Fibroblast of lung (primary cell): ENCODE measurements around the gene ZNF385D. TPM values are rescaled to one million over a fixed set of nuclear protein-coding genes. Genes with fewer than 3 reads are reported as not detected.
A peak's percentile ranks its signal among the peaks of the same experiment; 100 is the strongest.

Experiments
- DNase-seq, 2 donors: peaks; one replicate each; pipeline versions ENCODE4 v3.0.0 to v3.0.0-alpha.2; 2010; ENCODE audit warnings: low read depth in 2 of 2
- H2AFZ ChIP-seq: 2 replicates; pipeline ENCODE4 v1.5.1; 2012; ENCODE audit warnings: low read length, control low read depth, inconsistent platforms
- H3K27ac ChIP-seq: 2 replicates; pipeline ENCODE4 v1.5.1; 2011; ENCODE audit warnings: low read length, control low read depth; ENCODE audit not compliant: insufficient read depth
- H3K27me3 ChIP-seq: 2 replicates; pipeline ENCODE4 v1.5.1; 2011; ENCODE audit warnings: mild to moderate bottlenecking, low read length; ENCODE audit not compliant: control insufficient read depth, insufficient read depth
- H3K36me3 ChIP-seq: 2 replicates; pipeline ENCODE4 v1.5.1; 2011; ENCODE audit warnings: low read length; ENCODE audit not compliant: control insufficient read depth, insufficient read depth
- H3K4me1 ChIP-seq: 2 replicates; pipeline ENCODE4 v1.5.1; 2011; ENCODE audit warnings: low read length; ENCODE audit not compliant: control insufficient read depth, insufficient read depth; ENCODE audit errors: extremely low read depth
- H3K4me2 ChIP-seq: 2 replicates; pipeline ENCODE4 v1.5.1; 2011; ENCODE audit warnings: low read length, control low read depth; ENCODE audit not compliant: insufficient read depth; ENCODE audit errors: extremely low read depth
- H3K4me3 ChIP-seq, 4 experiments: fragments of 200-600 bp in 1 of 4; sonication (generic) in 1 of 4; replicated peaks in 1 of 4; 2 replicates each; pipeline ENCODE4 v1.5.1; 2011 to 2016; ENCODE audit warnings: low read length in 4 of 4, low read depth in 3 of 4, mild to moderate bottlenecking in 3 of 4, control low read depth in 2 of 4, inconsistent platforms in 1 of 4, mixed read lengths in 1 of 4; ENCODE audit not compliant: insufficient read depth in 1 of 4; ENCODE audit errors: control extremely low read depth in 1 of 4
- H3K79me2 ChIP-seq: 2 replicates; pipeline ENCODE4 v1.5.1; 2012; ENCODE audit warnings: mild to moderate bottlenecking, low read length, inconsistent platforms; ENCODE audit not compliant: control insufficient read depth, insufficient read depth
- H3K9ac ChIP-seq: 2 replicates; pipeline ENCODE4 v1.5.1; 2011; ENCODE audit warnings: mild to moderate bottlenecking, low read length, control low read depth; ENCODE audit not compliant: insufficient read depth
- H3K9me3 ChIP-seq: 2 replicates; pipeline ENCODE4 v1.5.1; 2012; ENCODE audit warnings: low read depth, low read length; ENCODE audit not compliant: control insufficient read depth, insufficient read depth
- H4K20me1 ChIP-seq: 2 replicates; pipeline ENCODE4 v1.5.1; 2011; ENCODE audit warnings: low read length; ENCODE audit not compliant: control insufficient read depth, insufficient read depth; ENCODE audit errors: extremely low read depth
- EZH2 ChIP-seq: IDR thresholded peaks from 2 replicates; pipeline ENCODE4 v1.5.1; 2012; ENCODE audit warnings: low read length, control low read depth, mild to moderate bottlenecking; ENCODE audit errors: missing control alignments
- polyA plus RNA-seq, 2 donors: library from polyadenylated mRNA; depleted of rRNA in 1 of 2; stranded (reverse) in 1 of 2; unstranded in 1 of 2; fragments of >200 nt; gene quantifications; 2 replicates each; pipeline ENCODE4 v1.2.1, GENCODE V29; 2011 to 2012; ENCODE audit warnings: missing spikeins in 1 of 2
- total RNA-seq: library from RNA; depleted of rRNA; stranded (reverse); fragments of >200 nt; gene quantifications from 2 replicates; pipeline ENCODE4 v1.2.1, GENCODE V29; 2014
- TF ChIP-seq, protein P1 (sequence below), 2 donors: IDR thresholded peaks in 1 of 2; conservative IDR thresholded peaks in 1 of 2; 1 replicate in 1 of 2; 2 replicates in 1 of 2; pipeline ENCODE4 v1.5.1; 2011 to 2012; ENCODE audit warnings: low read length in 2 of 2, control low read depth in 1 of 2, inconsistent platforms in 1 of 2, low read depth in 1 of 2, mild to moderate bottlenecking in 1 of 2

The ZNF385D gene
- total and polyA plus RNA-seq, 2 donors (not counting 1 experiment from before 2014, with no cell fraction given): 0.83 to 1.9 TPM

DNA sequence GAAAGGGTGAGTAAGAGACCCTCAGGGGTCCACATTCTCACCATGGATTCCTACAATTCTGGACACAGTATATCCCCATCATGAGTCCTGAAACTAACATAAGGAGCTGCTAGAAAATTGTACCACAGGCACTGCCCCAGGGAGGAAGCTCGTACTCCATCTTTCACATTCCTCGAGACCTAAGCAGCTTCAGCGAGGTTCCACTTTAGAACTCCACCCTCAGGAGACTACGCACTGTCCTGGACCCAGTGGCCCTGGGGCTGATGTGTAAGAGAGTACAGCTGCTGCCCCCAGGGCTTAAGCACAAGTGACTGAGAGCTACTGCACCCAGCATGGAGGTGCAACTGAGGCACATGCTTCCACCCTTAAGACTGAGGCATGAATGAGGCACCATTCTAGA lies 352.5 kb downstream of the ZNF385D start:
- Histone ChIP-seq H4K20me1 (no peaks in the 10 kb centered on the region), H3K36me3 (no peaks in the 10 kb centered on the region), H3K4me1 (no peaks in the 10 kb centered on the region), H3K4me3 (no peak overlapping the region), H3K27me3 (no peaks in the 10 kb centered on the region), H3K9me3 (no peaks in the 10 kb centered on the region), H3K9ac (no peak overlapping the region), H3K27ac (no peak overlapping the region), H2AFZ (no peak overlapping the region), H3K4me2 (no peak overlapping the region), H3K79me2 (no peaks in the 10 kb centered on the region)
- no peak for DNase-seq
- TF ChIP-seq EZH2: no peak
- TF ChIP-seq, protein P1, sequence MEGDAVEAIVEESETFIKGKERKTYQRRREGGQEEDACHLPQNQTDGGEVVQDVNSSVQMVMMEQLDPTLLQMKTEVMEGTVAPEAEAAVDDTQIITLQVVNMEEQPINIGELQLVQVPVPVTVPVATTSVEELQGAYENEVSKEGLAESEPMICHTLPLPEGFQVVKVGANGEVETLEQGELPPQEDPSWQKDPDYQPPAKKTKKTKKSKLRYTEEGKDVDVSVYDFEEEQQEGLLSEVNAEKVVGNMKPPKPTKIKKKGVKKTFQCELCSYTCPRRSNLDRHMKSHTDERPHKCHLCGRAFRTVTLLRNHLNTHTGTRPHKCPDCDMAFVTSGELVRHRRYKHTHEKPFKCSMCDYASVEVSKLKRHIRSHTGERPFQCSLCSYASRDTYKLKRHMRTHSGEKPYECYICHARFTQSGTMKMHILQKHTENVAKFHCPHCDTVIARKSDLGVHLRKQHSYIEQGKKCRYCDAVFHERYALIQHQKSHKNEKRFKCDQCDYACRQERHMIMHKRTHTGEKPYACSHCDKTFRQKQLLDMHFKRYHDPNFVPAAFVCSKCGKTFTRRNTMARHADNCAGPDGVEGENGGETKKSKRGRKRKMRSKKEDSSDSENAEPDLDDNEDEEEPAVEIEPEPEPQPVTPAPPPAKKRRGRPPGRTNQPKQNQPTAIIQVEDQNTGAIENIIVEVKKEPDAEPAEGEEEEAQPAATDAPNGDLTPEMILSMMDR (conservative IDR thresholded peaks at IDR 0.05 in 1 of 2, IDR thresholded peaks at IDR 0.05 in 1 of 2; ENCODE audit: low read depth in 1 of 2, low read length in 2 of 2): no peak

DNA sequence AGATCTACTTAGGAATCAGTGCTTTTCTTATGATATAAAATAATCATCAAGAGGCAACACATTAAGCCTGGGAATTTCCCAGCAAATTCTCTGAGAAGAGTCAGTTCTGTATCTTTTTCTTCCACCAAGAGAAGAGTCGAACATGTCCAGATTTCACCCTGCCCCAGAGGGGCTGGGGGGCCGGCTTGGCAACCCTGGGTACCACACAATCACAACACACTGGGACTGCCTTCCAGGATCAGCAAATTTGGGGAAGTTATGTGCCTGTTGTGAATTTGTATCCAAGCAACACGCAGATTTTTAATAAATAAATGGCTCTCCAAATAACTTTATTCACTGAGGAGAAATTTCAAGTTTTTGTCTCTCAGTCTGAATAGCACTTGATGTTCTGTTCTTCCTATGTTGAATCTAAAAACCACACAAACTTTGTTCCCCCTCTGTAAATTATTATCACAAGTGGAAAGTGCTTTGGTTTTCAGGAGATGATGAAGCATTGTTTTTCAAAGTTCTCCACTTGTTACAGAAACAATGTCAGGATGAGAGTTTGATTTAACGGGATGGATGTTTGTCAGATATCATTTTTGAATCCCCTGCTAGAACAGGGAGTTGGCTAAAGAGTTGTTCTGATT lies 357.2 kb downstream of the ZNF385D start:
- Histone ChIP-seq H2AFZ (no peak overlapping the region), H3K36me3 (no peaks in the 10 kb centered on the region), H3K4me3 (no peak overlapping the region), H4K20me1 (no peaks in the 10 kb centered on the region), H3K4me1 (no peaks in the 10 kb centered on the region), H3K79me2 (no peaks in the 10 kb centered on the region), H3K9me3 (no peaks in the 10 kb centered on the region), H3K27ac (no peak overlapping the region), H3K27me3 (no peaks in the 10 kb centered on the region), H3K4me2 (no peak overlapping the region), H3K9ac (no peak overlapping the region)
- DNase-seq: no peak
- TF ChIP-seq, protein P1 (conservative IDR thresholded peaks at IDR 0.05 in 1 of 2, IDR thresholded peaks at IDR 0.05 in 1 of 2; ENCODE audit: low read depth in 1 of 2, low read length in 2 of 2): no peak
- TF ChIP-seq EZH2: no peak

DNA sequence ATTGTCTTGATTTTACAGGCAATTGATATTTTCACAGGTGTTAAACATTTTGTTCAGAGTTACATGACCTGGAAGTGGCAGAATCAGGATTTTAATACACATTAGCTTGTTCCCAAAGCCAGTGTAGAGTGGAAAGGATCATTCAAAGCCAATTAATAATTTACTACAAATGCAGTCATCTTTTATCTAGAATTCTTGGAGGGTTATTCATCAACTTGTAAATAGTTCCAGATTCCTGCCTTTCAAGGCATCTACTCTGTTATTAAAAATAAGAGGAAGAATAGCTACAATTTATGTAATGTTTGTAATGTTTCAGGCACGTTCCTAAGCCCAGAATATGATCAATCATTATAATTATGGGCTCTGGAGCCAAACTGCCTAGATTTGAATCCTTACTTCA lies 358.5 kb downstream of the ZNF385D start:
- Histone ChIP-seq H3K9me3 (no peaks in the 10 kb centered on the region), H3K27ac (no peak overlapping the region), H4K20me1 (no peaks in the 10 kb centered on the region), H3K4me2 (no peak overlapping the region), H3K36me3 (no peaks in the 10 kb centered on the region), H3K79me2 (no peaks in the 10 kb centered on the region), H3K4me3 (no peak overlapping the region), H3K4me1 (no peaks in the 10 kb centered on the region), H2AFZ (no peak overlapping the region), H3K27me3 (no peaks in the 10 kb centered on the region), H3K9ac (no peak overlapping the region)
- DNase-seq: peak in 1 of 2 donors; percentile 64
- TF ChIP-seq, protein P1 (conservative IDR thresholded peaks at IDR 0.05 in 1 of 2, IDR thresholded peaks at IDR 0.05 in 1 of 2; ENCODE audit: low read depth in 1 of 2, low read length in 2 of 2): no peak
- TF ChIP-seq EZH2: no peak
